GM12892 (cell line): Measurements from ENCODE around the gene MSH2.
"Not testable (repeated sequence)": the region's sequence is repeated elsewhere in the genome, so short reads cannot be mapped to it uniquely, and the experiment has no call there.

Experiments
- POLR2A ChIP-seq: IDR thresholded peaks from 2 replicates; pipeline ENCODE4 v1.6.1; 2011; ENCODE audit warnings: low read depth, low read length, control low read depth
- POLR2AphosphoS5 ChIP-seq: IDR thresholded peaks from 2 replicates; pipeline ENCODE4 v1.6.1; 2011; ENCODE audit warnings: low read depth, low read length, control low read depth

DNA sequence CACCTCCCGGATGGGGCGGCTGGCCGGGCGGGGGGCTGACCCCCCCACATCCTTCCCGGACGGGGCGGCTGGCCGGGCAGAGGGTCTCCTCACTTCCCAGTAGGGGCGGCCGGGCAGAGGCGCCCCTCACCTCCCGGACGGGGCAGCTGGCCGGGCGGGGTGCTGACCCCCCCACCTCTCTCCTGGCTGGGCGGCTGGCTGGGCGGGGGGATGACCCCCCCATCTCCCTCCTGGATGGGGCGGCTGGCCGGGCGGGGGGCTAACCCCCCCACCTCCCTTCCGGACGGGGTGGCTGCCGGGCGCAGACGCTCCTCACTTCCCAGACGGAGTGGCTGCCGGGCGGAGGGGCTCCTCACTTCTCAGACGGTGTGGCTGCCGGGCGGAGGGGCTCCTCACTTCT is 30.5 kb downstream of the MSH2 start:
- not testable (repeated sequence) for TF ChIP-seq POLR2AphosphoS5, POLR2A
